Parathyroid adenoma (tissue), 2 donors: ENCODE results near the gene OPHN1.

Experiments used
- H2AFZ ChIP-seq: fragments of 300-600 bp; sonication (generic); one replicate; pipeline ENCODE4 v1.7.0; 2017; ENCODE audit warnings: antibody characterized with exemption, mild to moderate bottlenecking
- H3K27ac ChIP-seq: fragments of 300-600 bp; sonication (generic); one replicate; pipeline ENCODE4 v1.7.0; 2017
- H3K27me3 ChIP-seq: fragments of 300-600 bp; sonication (generic); one replicate; pipeline ENCODE4 v1.7.0; 2017; ENCODE audit warnings: low read length; ENCODE audit not compliant: control insufficient read depth, insufficient read depth
- H3K36me3 ChIP-seq: fragments of 300-600 bp; sonication (generic); one replicate; pipeline ENCODE4 v1.7.0; 2017; ENCODE audit warnings: low read length; ENCODE audit not compliant: control insufficient read depth, insufficient read depth
- H3K4me1 ChIP-seq: fragments of 300-600 bp; sonication (generic); one replicate; pipeline ENCODE4 v1.7.0; 2017; ENCODE audit warnings: control low read depth
- H3K4me2 ChIP-seq: fragments of 300-600 bp; sonication (generic); one replicate; pipeline ENCODE4 v1.7.0; 2017; ENCODE audit warnings: low read length
- H3K4me3 ChIP-seq: fragments of 300-600 bp; sonication (generic); one replicate; pipeline ENCODE4 v1.7.0; 2017; ENCODE audit warnings: low read depth, low read length
- H3K79me2 ChIP-seq: fragments of 300-600 bp; sonication (generic); one replicate; pipeline ENCODE4 v1.7.0; 2017; ENCODE audit warnings: control low read depth
- H3K9ac ChIP-seq: fragments of 300-600 bp; sonication (generic); one replicate; pipeline ENCODE4 v1.7.0; 2017; ENCODE audit warnings: mild to moderate bottlenecking
- H3K9me3 ChIP-seq: fragments of 300-600 bp; sonication (generic); one replicate; pipeline ENCODE4 v1.7.0; 2017; ENCODE audit warnings: low read length; ENCODE audit not compliant: control insufficient read depth
- TF ChIP-seq, protein P1 (sequence below): fragments of 300-600 bp; sonication (generic); IDR thresholded peaks from one replicate; pipeline ENCODE4 v1.7.0; 2017; ENCODE audit warnings: antibody characterized with exemption, mild to moderate bottlenecking
- donor health status: primary hyperparathyroidism.

OPHN1 gene, protein sequence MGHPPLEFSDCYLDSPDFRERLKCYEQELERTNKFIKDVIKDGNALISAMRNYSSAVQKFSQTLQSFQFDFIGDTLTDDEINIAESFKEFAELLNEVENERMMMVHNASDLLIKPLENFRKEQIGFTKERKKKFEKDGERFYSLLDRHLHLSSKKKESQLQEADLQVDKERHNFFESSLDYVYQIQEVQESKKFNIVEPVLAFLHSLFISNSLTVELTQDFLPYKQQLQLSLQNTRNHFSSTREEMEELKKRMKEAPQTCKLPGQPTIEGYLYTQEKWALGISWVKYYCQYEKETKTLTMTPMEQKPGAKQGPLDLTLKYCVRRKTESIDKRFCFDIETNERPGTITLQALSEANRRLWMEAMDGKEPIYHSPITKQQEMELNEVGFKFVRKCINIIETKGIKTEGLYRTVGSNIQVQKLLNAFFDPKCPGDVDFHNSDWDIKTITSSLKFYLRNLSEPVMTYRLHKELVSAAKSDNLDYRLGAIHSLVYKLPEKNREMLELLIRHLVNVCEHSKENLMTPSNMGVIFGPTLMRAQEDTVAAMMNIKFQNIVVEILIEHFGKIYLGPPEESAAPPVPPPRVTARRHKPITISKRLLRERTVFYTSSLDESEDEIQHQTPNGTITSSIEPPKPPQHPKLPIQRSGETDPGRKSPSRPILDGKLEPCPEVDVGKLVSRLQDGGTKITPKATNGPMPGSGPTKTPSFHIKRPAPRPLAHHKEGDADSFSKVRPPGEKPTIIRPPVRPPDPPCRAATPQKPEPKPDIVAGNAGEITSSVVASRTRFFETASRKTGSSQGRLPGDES

DNA sequence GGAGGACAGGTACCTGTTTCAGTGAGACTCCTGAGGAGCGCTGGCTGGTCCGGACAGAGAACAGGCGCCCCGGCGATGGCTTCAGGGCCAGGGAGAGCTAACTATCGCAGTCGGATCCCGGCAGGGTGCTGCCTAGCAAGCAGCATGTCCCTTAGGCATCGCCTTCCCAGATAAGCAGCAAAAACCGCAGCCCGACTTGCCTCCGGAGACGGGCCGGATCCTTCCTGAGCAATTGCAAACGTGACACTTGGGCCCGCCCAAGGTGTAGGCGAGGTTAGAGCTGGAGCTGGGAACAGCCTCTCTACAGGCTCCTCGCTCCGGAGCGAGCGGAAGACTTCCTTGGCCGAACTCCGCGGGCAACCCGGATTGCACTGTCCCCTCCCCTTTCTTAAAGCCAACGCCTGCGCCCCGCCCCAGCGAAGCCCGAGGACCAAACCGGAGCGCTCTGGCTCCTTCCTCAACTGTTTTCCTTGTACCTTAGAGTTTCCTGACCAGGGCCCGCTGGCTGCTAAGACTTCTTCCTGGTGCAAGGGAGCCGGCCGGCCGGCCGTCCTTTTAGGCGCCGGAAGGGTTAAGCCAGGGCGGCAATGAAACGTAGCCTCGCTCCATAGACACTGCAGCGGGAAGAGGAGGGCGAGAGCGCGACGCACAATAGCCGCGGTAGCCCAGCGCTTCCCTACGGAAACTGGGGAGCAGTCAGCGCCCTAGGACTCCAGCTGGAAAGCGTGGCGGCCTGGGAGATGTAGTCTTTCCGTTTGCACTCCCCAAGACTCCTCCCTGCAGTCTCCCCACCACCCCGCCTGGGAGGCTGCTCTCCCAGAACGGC is at the start of gene OPHN1:
Gene OPHN1 (minus strand): TSS at position 341 of the 826 bp plus-strand sequence. CDS start 475 bp downstream, outside the sequence.
- H2AFZ ChIP-seq: peak within 1 kb of the TSS; percentile 97
- H3K4me3 ChIP-seq: peak within 1 kb of the TSS; percentile 74
- TF ChIP-seq, protein P1, sequence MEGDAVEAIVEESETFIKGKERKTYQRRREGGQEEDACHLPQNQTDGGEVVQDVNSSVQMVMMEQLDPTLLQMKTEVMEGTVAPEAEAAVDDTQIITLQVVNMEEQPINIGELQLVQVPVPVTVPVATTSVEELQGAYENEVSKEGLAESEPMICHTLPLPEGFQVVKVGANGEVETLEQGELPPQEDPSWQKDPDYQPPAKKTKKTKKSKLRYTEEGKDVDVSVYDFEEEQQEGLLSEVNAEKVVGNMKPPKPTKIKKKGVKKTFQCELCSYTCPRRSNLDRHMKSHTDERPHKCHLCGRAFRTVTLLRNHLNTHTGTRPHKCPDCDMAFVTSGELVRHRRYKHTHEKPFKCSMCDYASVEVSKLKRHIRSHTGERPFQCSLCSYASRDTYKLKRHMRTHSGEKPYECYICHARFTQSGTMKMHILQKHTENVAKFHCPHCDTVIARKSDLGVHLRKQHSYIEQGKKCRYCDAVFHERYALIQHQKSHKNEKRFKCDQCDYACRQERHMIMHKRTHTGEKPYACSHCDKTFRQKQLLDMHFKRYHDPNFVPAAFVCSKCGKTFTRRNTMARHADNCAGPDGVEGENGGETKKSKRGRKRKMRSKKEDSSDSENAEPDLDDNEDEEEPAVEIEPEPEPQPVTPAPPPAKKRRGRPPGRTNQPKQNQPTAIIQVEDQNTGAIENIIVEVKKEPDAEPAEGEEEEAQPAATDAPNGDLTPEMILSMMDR: no peak
- H3K9ac ChIP-seq: peak within 1 kb of the TSS; percentile 5
- H3K27me3 ChIP-seq: no peaks in the 10 kb centered on the region
- H3K27ac ChIP-seq: peak within 1 kb of the TSS; percentile 86
- H3K9me3 ChIP-seq: no peaks in the 10 kb centered on the region
- peaks cover 2% of the 10 kb centered on the region for H3K4me1 ChIP-seq
- no peaks in the 10 kb centered on the region for H3K36me3 ChIP-seq
- no peaks in the 10 kb centered on the region for H3K79me2 ChIP-seq
- peak within 1 kb of the TSS; percentile 69 for H3K4me2 ChIP-seq

DNA sequence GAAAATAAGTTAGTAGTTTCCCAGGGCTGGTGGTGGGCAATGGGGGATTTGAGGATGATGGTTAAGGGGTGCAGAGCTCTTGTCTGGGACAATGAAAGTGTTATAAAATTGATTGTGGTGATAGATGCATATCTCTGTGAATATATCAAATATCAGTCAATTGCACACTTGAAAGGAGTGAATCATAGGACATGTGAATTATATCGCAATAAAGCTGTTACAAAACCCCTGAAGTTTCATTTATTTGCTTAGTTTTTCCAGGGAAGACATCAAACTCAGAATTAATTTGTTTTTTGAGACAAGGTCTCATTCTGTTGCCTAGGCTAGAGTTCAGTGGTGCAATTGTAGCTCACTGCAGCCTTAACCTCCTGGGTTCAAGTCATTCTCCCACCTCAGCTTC is 47.7 kb upstream of the OPHN1 start:
- Histone ChIP-seq H3K4me2 (no peak overlapping the region), H3K36me3 (no peaks in the 10 kb centered on the region), H3K4me1 (no peaks in the 10 kb centered on the region), H2AFZ (no peak overlapping the region), H3K79me2 (no peaks in the 10 kb centered on the region), H3K4me3 (no peak overlapping the region), H3K9me3 (no peaks in the 10 kb centered on the region), H3K27me3 (no peaks in the 10 kb centered on the region), H3K27ac (no peak overlapping the region), H3K9ac (no peak overlapping the region)
- TF ChIP-seq, protein P1: no peak

DNA sequence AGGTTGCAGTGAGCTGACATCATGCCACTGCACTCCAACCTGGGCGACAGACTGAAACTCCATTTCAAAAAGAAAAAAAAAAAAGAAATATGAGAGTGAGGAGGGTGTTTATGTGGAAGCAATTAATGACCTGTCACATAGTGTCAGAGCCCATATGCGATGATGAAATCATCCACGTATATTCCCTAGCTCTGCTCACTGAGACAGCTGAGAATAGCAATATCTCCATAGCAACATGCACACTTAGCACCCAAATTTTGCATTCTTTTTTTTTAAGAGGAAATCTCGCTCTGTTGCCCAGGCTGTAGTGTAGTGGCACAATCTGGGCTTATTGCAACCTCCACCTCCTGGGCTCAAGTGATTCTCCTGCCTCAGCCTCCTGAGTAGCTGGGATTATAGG is 31.5 kb upstream of the OPHN1 start:
- Histone ChIP-seq H3K9ac (no peak overlapping the region), H3K4me1 (peaks cover 3% of the 10 kb centered on the region), H3K27ac (no peak overlapping the region), H3K36me3 (no peaks in the 10 kb centered on the region), H3K79me2 (no peaks in the 10 kb centered on the region), H3K27me3 (no peaks in the 10 kb centered on the region), H3K4me2 (no peak overlapping the region), H3K4me3 (no peak overlapping the region), H3K9me3 (no peaks in the 10 kb centered on the region), H2AFZ (no peak overlapping the region)
- TF ChIP-seq, protein P1: no peak

DNA sequence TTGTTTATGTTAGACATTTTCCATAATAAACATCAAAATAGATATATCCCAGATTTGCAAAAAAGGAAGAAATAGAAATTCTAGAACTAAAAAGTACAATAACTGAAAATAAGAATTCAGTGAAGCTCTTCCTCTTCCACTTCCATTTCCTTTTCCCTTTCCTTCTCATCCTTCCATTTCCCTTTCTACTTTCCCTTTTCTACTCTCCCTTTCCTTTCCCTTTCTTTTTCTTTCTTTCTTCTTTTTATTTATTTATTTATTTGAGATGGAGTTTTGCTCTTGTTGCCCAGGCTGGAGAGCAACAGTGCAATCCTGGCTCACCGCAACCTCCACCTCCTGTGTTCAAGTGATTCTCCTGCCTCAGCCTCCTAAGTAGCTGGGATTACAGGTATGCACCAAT is 30.6 kb upstream of the OPHN1 start:
- Histone ChIP-seq H3K4me3 (no peak overlapping the region), H3K9ac (no peak overlapping the region), H3K79me2 (no peaks in the 10 kb centered on the region), H3K4me1 (peaks cover 3% of the 10 kb centered on the region), H3K9me3 (no peaks in the 10 kb centered on the region), H2AFZ (no peak overlapping the region), H3K27me3 (no peaks in the 10 kb centered on the region), H3K4me2 (no peak overlapping the region), H3K27ac (no peak overlapping the region), H3K36me3 (no peaks in the 10 kb centered on the region)
- TF ChIP-seq, protein P1: no peak
